Nephron progenitor cell (in vitro differentiated cells): ENCODE results near the gene SLC12A4.
A peak's percentile ranks its signal among the peaks of the same experiment; 100 is the strongest.
"Not testable (repeated sequence)": the region's sequence is repeated elsewhere in the genome, so short reads cannot be mapped to it uniquely, and the experiment has no call there.

Experiments
- DNase-seq: peaks from one replicate; pipeline ENCODE4 v3.0.0; 2021
- H3K27ac Mint-ChIP-seq: 2 replicates; pipeline ENCODE4 v1.8.0; 2021; ENCODE audit warnings: mild to moderate bottlenecking, moderate library complexity, mixed read lengths
- H3K27me3 Mint-ChIP-seq: 2 replicates; pipeline ENCODE4 v1.8.0; 2021; ENCODE audit warnings: mild to moderate bottlenecking, low read depth, mixed read lengths; ENCODE audit not compliant: poor library complexity
- H3K36me3 Mint-ChIP-seq: 2 replicates; pipeline ENCODE4 v1.8.0; 2021; ENCODE audit warnings: low read depth, mixed read lengths
- H3K4me1 Mint-ChIP-seq: 2 replicates; pipeline ENCODE4 v1.8.0; 2021; ENCODE audit warnings: mixed read lengths
- H3K4me3 Mint-ChIP-seq: 2 replicates; pipeline ENCODE4 v1.8.0; 2021; ENCODE audit warnings: mild to moderate bottlenecking, moderate library complexity, mixed read lengths
- H3K9me3 Mint-ChIP-seq: 2 replicates; pipeline ENCODE4 v1.8.0; 2021; ENCODE audit warnings: mild to moderate bottlenecking, moderate library complexity, mixed read lengths
- TF ChIP-seq, protein P1 (sequence below): fragments of 200-600 bp; sonication (generic); IDR thresholded peaks from 2 replicates; pipeline ENCODE4 v1.5.0; 2021; ENCODE audit warnings: antibody characterized with exemption

SLC12A4 gene

DNA sequence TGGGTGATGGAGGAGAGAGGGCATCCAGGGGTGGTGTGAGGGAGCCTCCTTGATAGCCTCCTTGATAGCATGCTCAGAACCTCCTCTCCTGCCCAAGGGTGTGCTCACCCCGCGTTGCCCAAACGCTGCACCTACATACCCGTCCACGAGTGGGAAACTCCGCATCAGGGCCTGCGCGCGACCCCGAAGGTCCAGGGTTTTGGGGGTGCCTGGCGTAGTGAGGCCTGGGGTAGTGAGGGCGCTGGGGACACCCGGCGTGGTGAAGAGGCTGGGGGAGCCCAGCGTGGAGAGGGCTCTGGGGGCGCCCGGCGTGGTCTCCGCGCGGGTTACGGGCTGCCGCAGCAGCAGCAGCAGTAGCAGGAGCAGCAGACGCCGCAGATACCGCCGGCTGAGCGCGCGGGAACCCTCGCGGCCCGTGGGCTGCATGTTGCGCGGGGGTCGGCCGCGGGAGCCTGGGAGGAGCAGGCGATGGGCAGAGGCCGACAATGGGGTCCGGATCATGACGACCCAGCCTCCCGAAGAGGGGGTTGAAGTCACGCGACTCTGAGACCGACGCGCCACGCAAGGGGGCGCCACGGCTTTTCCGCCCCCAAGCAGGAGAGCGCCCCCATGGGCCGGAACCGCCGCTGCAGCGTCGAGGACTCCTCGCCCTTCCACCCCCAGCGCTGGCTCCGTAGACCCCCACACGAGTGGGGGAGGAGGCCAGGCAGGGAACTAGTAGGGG, 11.7 kb upstream of the SLC12A4 start, which contains the start of gene DPEP3:
Gene DPEP3 (minus strand): TSS at position 545 of the 724 bp plus-strand sequence. CDS start 119 bp downstream, at position 426.
- no peak within 1 kb of the TSS for H3K4me3 Mint-ChIP-seq
- no peaks in the 10 kb centered on the region for H3K36me3 Mint-ChIP-seq
- H3K27ac Mint-ChIP-seq: no peak within 1 kb of the TSS
- TF ChIP-seq, protein P1, sequence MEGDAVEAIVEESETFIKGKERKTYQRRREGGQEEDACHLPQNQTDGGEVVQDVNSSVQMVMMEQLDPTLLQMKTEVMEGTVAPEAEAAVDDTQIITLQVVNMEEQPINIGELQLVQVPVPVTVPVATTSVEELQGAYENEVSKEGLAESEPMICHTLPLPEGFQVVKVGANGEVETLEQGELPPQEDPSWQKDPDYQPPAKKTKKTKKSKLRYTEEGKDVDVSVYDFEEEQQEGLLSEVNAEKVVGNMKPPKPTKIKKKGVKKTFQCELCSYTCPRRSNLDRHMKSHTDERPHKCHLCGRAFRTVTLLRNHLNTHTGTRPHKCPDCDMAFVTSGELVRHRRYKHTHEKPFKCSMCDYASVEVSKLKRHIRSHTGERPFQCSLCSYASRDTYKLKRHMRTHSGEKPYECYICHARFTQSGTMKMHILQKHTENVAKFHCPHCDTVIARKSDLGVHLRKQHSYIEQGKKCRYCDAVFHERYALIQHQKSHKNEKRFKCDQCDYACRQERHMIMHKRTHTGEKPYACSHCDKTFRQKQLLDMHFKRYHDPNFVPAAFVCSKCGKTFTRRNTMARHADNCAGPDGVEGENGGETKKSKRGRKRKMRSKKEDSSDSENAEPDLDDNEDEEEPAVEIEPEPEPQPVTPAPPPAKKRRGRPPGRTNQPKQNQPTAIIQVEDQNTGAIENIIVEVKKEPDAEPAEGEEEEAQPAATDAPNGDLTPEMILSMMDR: no peak
- DNase-seq: no peak
- peaks cover 31% of the 10 kb centered on the region for H3K4me1 Mint-ChIP-seq
- H3K9me3 Mint-ChIP-seq: peaks cover 6% of the 10 kb centered on the region
- peaks cover 35% of the 10 kb centered on the region for H3K27me3 Mint-ChIP-seq

- TF ChIP-seq, protein P1: no peak
- H3K36me3 Mint-ChIP-seq: no peaks in the 10 kb centered on the region
- DNase-seq: no peak
- peaks cover 12% of the 10 kb centered on the region for H3K4me1 Mint-ChIP-seq
- peaks cover 3% of the 10 kb centered on the region for H3K9me3 Mint-ChIP-seq
- H3K27ac Mint-ChIP-seq: no peak overlapping the region
- no peak overlapping the region for H3K4me3 Mint-ChIP-seq
- H3K27me3 Mint-ChIP-seq: peaks cover 37% of the 10 kb centered on the region
Measured at GRCh38 chr16:67977469-67978227, 9.2 kb upstream of the SLC12A4 start.

GRCh38 chr16:67977005-67977404, 8.6 kb upstream of the SLC12A4 start:
- no peak for DNase-seq
- Mint-ChIP-seq H3K4me3 (no peak overlapping the region), H3K27me3 (peaks cover 34% of the 10 kb centered on the region), H3K27ac (no peak overlapping the region), H3K9me3 (no peaks in the 10 kb centered on the region), H3K4me1 (peaks cover 10% of the 10 kb centered on the region), H3K36me3 (no peaks in the 10 kb centered on the region)
- TF ChIP-seq, protein P1: no peak

DNA sequence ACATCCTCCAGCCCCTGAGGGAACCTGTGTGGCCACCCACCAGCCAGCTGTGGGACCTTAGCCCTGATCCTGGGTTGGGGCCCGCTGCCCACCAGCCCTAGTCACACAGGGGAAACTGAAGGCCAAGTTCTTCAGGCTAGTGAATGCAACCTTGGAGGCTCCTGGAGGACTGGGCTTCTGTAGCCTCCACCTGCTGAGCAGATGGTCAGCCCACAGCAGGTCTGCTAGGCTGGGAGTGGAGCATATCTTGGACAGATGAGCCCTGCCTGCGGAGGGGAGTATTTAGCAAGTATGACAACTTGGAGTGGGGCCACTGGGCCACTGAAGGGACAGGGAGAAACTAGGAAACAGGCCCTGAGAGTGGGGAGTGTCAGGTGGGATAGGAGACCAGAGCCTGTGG, 7.8 kb upstream of the SLC12A4 start:
- no peak overlapping the region for H3K4me3 Mint-ChIP-seq
- no peak for DNase-seq
- peaks cover 13% of the 10 kb centered on the region for H3K4me1 Mint-ChIP-seq
- H3K36me3 Mint-ChIP-seq: no peaks in the 10 kb centered on the region
- no peaks in the 10 kb centered on the region for H3K9me3 Mint-ChIP-seq
- no peak overlapping the region for H3K27ac Mint-ChIP-seq
- TF ChIP-seq, protein P1: no peak
- peaks cover 39% of the 10 kb centered on the region for H3K27me3 Mint-ChIP-seq

- peak overlapping the region; percentile 25 for H3K4me3 Mint-ChIP-seq
- H3K36me3 Mint-ChIP-seq: no peaks in the 10 kb centered on the region
- TF ChIP-seq, protein P1: no peak
- no peak for DNase-seq
- H3K9me3 Mint-ChIP-seq: no peaks in the 10 kb centered on the region
- no peak overlapping the region for H3K27ac Mint-ChIP-seq
- H3K27me3 Mint-ChIP-seq: peaks cover 44% of the 10 kb centered on the region
- peaks cover 20% of the 10 kb centered on the region for H3K4me1 Mint-ChIP-seq
Measured at GRCh38 chr16:67975321-67976105, 7.1 kb upstream of the SLC12A4 start.

- Mint-ChIP-seq H3K4me1 (peaks cover 38% of the 10 kb centered on the region), H3K27me3 (peaks cover 32% of the 10 kb centered on the region)
- H3K36me3 Mint-ChIP-seq, DNase-seq, H3K27ac Mint-ChIP-seq, H3K4me3 Mint-ChIP-seq, H3K9me3 Mint-ChIP-seq: not testable (repeated sequence)
Measured at GRCh38 chr16:67972285-67972684, 3.8 kb upstream of the SLC12A4 start.
